Lung (tissue), 12 donors: Measurements from ENCODE around the gene CCDC167. TPM values are rescaled to one million over a fixed set of nuclear protein-coding genes. Genes with fewer than 3 reads are reported as not detected.

ENCODE experiments used
- ATAC-seq: fragments of 200-7000 bp; cut with Tn5 transposase; one replicate; pipeline ENCODE4 v1.9.1; 2020; ENCODE audit warnings: moderate number of reproducible peaks; ENCODE audit not compliant: insufficient read depth, low FRiP score
- DNase-seq, 3 donors: peaks; one replicate each; pipeline ENCODE4 v3.0.0-alpha.2; 2013 to 2017
- H3K27ac ChIP-seq, 2 donors: one replicate each; pipeline ENCODE4 v1.5.1; 2013; ENCODE audit warnings: mild to moderate bottlenecking in 2 of 2, moderate library complexity in 2 of 2, control low read depth in 1 of 2, inconsistent platforms in 1 of 2, low read depth in 1 of 2, low read length in 1 of 2
- H3K27me3 ChIP-seq, 3 donors: one replicate each; pipeline ENCODE4 v1.5.1; 2013; ENCODE audit warnings: low read length in 2 of 3; ENCODE audit not compliant: control insufficient read depth in 3 of 3, insufficient read depth in 3 of 3
- H3K36me3 ChIP-seq, 4 donors: one replicate each; pipeline ENCODE4 v1.5.1; 2013; ENCODE audit warnings: low read length in 4 of 4, mild to moderate bottlenecking in 1 of 4, moderate library complexity in 1 of 4; ENCODE audit not compliant: control insufficient read depth in 4 of 4, insufficient read depth in 4 of 4
- H3K4me1 ChIP-seq, 5 donors: one replicate each; pipeline ENCODE4 v1.5.1; 2013; ENCODE audit warnings: low read length in 5 of 5, mild to moderate bottlenecking in 2 of 5, moderate library complexity in 1 of 5; ENCODE audit not compliant: control insufficient read depth in 5 of 5, insufficient read depth in 5 of 5
- H3K4me3 ChIP-seq: one replicate; pipeline ENCODE4 v1.5.1; 2013; ENCODE audit warnings: mild to moderate bottlenecking, control low read depth, moderate library complexity
- H3K9ac ChIP-seq, 2 donors: one replicate each; pipeline ENCODE4 v1.5.1; 2013; ENCODE audit warnings: low read length in 2 of 2, control low read depth in 1 of 2; ENCODE audit not compliant: insufficient read depth in 1 of 2
- H3K9me3 ChIP-seq, 4 donors: one replicate each; pipeline ENCODE4 v1.5.1; 2013; ENCODE audit warnings: low read length in 3 of 4, mild to moderate bottlenecking in 1 of 4, moderate library complexity in 1 of 4; ENCODE audit not compliant: control insufficient read depth in 4 of 4, insufficient read depth in 3 of 4
- CTCF ChIP-seq: IDR thresholded peaks from 2 replicates; pipeline ENCODE4 v1.5.1; 2012; ENCODE audit warnings: mild to moderate bottlenecking; ENCODE audit errors: control extremely low read depth, extremely low read depth
- WGBS, 2 donors: extraction: QIAGEN DNeasy Blood & Tissue Kit; methylation state at CpG; one replicate each; pipeline ENCODE4 v1.1.7; 2013; 5-methylcytosine and 5-hydroxymethylcytosine counted together
- polyA plus RNA-seq, 2 donors: library from polyadenylated mRNA; stranded (reverse); fragments of 200-250 nt; gene quantifications; one replicate each; pipeline ENCODE4 v1.2.1, GENCODE V29; 2013
- total RNA-seq, 2 donors: library from RNA; depleted of rRNA in 1 of 2; stranded (reverse); fragments of >200 nt in 1 of 2; gene quantifications; one replicate each; pipeline ENCODE4 v1.2.1, GENCODE V29; 2014 to 2021
- donor health status: control.
- donor health status: control.
- donor health status: Bipolar disorder and iron deficiency.
- donor health status: healthy.
- donor health status: DM: yes; HTN: yes; CAD: no.

CCDC167 gene
- total and polyA plus RNA-seq, 4 donors, result 13.4 to 54.6 (median 23.1) TPM

DNA sequence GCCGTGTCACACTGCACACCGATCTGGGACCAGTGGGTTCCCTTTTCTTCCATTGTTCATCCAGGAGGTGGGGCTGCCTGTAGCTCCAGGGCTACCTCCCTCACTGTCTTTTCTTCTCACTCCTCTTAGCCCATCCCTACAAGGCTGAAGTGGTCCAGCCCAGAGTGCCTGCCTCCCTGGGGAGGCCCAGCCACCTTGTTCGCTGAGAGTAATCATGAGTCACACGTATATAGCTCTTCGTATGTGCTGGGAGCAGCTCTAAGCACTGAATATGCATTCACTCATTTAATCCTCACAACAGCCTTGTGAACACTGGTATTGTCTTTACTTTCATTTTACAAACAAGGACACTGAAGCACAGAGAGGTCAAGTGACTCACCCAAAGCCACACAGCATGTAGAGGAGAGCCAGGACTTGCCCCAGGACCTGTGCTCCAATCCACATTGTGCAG, 14.7 kb upstream of the CCDC167 start:
- Histone ChIP-seq H3K4me3 (no peak overlapping the region), H3K27me3 (peaks cover 0 to 33% (median 17%) of the 10 kb centered on the region in 3 donors), H3K4me1 (peaks cover 0 to 15% (median 1%) of the 10 kb centered on the region in 5 donors), H3K27ac (no peak overlapping the region), H3K9me3 (no peaks in the 10 kb centered on the region), H3K9ac (no peak overlapping the region), H3K36me3 (no peaks in the 10 kb centered on the region)
- TF ChIP-seq CTCF, result no peak
- DNase-seq (no peak), ATAC-seq (no peak)
- WGBS, 2 donors, result 80 to 88% methylated on average over 5 of the region's 5 CpGs

- no peak for TF ChIP-seq CTCF
- peaks cover 0 to 33% (median 17%) of the 10 kb centered on the region in 3 donors for H3K27me3 ChIP-seq
- ATAC-seq, result no peak
Measured at GRCh38 chr6:37513576-37513975, 13.9 kb upstream of the CCDC167 start.

GRCh38 chr6:37513155-37513554, 13.5 kb upstream of the CCDC167 start:
- no peak overlapping the region for H3K27ac ChIP-seq
- TF ChIP-seq CTCF, result no peak
- ATAC-seq, result no peak
- WGBS, 2 donors, result 49 to 51% methylated on average over 9 of the region's 9 CpGs
- no peak for DNase-seq
- H3K9ac ChIP-seq, result no peak overlapping the region
- H3K4me1 ChIP-seq, result peaks cover 0 to 15% (median 1%) of the 10 kb centered on the region in 5 donors
- H3K27me3 ChIP-seq, result peaks cover 0 to 33% (median 17%) of the 10 kb centered on the region in 3 donors
- H3K4me3 ChIP-seq, result no peak overlapping the region
- no peaks in the 10 kb centered on the region for H3K9me3 ChIP-seq
- no peaks in the 10 kb centered on the region for H3K36me3 ChIP-seq

More at GRCh38 chr6:37513576-37513975, 13.9 kb upstream of the CCDC167 start:
- no peaks in the 10 kb centered on the region for H3K36me3 ChIP-seq
- H3K9me3 ChIP-seq, result no peaks in the 10 kb centered on the region
- peaks cover 0 to 15% (median 1%) of the 10 kb centered on the region in 5 donors for H3K4me1 ChIP-seq
- 53 to 83% methylated on average over 10 of the region's 10 CpGs for WGBS, 2 donors
- H3K27ac ChIP-seq, result no peak overlapping the region
- H3K4me3 ChIP-seq, result no peak overlapping the region
- no peak for DNase-seq
- no peak overlapping the region for H3K9ac ChIP-seq
